ENCODE data around the gene TMEM18. TPM values are rescaled to one million over a fixed set of nuclear protein-coding genes. Genes with fewer than 3 reads are reported as not detected.
A peak's percentile ranks its signal among the peaks of the same experiment; 100 is the strongest.

Gene TMEM18
- total RNA-seq, 1 donor from 2014 or later, result 17.4 TPM

GRCh38 chr2:650343-651310 lies 26.6 kb downstream of the TMEM18 start:
- peak; percentile 76 for DNase-seq

DNA sequence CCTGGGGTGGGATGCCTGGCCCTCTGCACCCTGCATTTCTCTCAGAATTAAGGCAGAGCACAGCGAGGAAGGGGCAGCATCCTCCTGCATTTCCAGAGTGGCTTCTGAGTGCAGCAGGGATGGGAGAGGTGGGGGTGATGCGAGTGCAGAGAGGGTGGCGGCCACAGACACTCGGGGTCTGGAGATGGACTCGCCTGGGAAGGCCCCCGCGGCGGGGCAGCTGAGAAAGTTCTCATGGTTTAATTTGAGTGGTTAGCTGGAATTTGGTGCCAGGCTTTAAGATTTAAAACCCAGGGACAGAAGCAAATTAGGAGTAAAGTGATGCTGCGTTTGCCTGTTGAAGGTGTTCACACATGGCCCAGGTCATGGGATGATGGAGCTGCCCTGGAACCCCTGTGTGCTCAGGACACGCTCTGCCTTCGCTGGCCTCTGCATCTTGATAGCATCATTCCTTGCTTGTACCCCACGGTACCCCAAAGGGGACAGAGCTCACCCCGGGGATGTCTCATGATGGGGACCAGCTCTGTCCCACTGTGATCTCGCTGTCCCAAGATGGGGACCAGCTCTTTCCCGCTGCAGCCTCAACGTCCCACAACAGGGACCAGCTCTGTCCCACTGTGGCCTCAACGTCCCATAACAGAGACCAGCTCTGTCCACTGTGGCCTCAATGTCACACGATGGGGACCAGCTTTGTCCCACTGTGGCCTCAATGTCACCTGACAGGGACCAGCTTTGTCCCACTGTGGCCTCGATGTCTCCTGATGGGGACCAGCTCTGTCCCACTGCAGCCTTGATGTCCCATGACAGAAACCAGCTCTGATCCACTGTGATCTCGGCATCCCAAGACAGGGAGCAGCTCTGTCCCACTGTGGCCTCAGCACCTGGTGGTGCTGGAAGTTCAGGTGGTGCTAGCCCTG lies 27.5 kb downstream of the TMEM18 start:
- no peak for DNase-seq

DNA sequence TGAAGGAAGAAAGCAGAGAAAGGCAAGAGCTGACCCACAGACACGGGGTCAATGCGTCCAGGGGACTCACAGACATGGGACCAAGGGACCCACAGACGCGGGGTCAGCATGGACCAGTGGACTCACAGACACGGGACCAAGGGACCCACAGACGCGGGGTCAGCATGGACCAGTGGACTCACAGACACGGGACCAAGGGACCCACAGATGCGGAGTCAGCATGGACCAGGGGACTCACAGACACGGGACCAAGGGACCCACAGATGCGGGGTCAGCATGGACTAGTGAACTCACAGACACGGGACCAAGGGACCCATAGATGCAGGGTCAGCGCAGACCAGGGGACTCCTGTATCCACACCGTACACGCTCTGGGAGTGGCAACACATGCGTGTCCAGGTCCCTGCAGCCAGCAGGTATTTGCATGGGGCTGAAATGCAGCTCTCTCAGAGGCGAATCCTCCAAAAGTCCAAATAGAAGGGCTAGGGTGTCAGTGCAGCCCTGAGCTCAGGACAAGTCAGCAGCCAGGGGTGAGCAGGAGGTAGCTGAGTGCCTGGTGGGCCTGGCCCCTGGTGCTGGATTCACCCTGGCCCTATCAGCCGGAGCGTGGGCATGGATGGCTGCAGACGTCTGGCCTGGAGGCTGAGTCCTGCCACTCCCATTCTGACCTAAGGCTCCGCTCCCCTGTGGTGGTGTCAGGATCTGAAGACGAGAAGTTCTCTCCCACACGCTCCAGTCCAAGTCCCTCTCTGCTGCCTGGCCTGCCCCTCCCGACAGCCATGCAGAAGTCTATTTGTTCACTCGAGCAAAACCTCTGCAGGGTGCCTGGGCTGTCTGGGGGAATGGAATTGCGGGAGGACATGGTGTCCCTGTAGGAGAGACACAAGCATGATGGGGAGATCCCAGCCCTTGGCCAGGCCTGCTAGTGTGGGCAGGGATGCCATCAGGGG lies 28.5 kb downstream of the TMEM18 start:
- DNase-seq, result no peak

- DNase-seq, result no peak
Measured at GRCh38 chr2:647691-648231, 29.4 kb downstream of the TMEM18 start.

DNA sequence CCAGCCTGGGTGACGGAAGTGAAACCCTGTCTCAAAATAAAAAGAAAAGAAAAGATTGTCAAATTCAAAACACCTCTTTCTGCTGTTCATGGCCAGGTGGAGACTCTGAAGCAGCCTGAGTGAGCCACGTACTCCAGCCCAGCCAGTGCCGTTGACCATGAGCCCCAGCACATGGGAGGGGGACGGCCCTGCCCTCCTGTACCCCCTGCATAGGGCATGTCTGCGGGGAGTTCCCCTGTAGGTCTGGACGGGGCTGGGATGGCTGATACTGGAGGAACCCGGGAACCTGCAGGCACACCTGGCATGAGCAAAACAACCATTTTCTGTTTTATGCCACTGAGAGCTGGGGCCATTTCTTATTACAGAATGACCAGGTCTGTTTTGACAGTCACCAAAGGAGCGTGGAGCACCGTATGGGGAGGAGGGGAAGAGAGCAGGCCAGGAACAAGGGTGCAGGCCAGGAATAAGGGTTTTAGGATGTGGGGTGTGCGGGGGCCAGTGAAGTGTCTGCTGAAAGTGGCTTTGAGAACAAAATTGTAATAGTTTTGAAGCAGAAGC lies 30.1 kb downstream of the TMEM18 start:
- DNase-seq, result no peak

GRCh38 chr2:644871-645270 lies 32.3 kb downstream of the TMEM18 start:
- no peak for DNase-seq

GRCh38 chr2:643761-644160 lies 33.4 kb downstream of the TMEM18 start:
- no peak for DNase-seq

DNA sequence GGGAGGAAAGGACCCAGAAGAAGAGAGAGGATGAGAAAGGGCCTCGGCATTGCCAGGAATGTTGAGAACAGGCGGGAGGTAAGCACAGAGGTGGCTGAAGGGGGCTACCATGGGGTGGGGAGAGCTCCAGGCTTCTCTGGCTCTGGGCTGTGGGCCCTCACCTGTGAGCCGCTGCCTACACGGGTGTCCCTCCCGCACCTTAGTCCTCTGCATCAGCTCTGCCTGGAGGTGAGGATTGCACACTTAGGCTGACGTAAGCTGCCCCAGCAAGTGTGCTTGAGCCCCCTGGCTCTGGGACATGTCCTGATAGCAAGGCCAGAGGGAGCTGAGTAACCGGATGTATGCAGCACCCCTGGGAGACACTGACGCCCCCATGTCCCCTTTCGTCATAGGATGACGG lies 33.9 kb downstream of the TMEM18 start:
- no peak for DNase-seq

GRCh38 chr2:641872-642815 lies 35.1 kb downstream of the TMEM18 start:
- DNase-seq, result no peak

DNA sequence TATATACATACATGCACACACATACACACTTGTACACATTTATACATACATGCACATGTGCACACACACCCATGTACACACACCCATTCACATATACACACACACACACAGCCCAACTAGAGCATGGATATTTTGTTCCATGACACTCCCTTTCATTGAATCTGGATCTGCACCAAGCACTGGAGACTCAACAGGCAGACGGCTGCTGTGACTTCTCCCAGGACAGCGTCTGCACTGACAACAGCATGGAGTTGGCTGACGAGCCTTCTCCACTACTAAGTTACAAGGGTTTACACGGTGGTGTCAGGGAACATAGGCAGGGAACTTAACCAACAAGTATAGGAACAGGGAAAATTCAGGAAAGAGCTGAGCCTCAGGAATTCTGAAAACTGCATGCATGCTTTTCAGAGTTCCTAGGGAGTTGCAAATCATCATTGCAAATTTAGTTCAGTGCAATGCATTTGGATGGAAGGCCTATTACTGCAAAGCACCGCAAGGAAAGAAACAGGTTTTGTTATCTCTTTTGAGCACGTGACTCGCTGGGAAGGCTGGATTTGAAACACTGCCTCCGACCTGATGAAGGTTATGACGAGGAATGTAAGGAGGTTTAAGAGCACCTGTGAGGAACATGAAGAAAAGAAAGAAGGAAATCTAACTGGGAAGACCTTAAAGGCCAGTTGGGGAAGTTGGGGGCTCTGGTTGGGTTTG lies 35.9 kb downstream of the TMEM18 start:
- no peak for DNase-seq

DNA sequence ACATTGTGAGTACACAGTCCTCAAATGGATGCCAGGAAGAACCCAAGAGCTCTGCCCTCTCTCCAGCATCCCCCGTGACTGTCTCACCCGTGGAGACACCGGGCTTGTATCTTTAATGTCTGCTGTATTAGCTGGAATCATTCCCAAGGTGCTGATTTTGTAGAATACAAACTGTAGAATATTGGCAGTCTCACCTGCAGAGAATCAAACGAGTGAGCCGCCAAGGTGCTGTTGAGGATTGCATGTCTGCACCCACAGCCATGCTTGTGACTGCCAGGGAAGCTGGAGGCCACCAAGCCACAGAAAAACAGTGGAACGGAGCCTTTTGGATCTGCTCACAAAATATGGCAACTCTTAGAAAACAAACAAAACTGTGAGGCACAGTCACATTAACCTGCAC lies 37.5 kb downstream of the TMEM18 start:
- no peak for DNase-seq

DNA sequence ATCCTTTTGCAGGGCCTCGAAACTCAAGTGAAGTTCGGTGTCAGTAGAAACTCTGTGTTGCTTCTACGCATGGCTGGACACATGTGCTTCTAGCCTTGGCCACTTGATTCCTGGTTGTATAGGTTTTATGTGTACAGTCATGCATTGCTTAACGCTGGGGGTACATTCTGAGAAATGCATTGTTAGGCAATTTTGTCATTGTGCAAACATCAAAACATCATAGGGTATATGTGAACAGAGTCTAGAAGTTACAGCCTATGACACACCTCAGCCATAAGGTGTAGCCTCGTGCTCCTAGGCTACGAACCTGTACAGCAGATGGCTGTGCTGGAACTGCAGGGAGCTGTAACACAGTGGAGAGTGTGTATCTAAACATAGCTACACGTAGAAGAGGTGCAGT lies 39.4 kb downstream of the TMEM18 start:
- no peak for DNase-seq

DNA sequence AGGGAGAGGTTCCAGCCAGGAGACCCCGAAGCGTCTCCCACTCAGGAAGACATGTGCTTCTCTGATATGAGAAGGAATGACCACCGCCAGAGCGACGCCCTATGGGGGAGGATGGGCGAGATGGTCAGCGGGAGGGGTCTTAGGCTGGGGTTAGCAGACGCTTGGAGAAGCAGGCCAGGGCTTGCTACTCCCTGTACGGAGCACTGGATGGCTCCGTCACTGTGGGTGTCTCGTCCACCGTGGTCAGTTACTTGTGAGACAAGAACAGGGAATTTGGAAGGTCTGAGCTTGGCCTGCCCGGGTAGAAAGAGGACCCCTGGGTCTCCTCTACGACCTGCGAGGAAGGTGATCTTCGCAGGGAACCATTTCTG lies 39.8 kb downstream of the TMEM18 start:
- DNase-seq, result no peak

- peak; percentile 66 for DNase-seq
Measured at GRCh38 chr2:636641-637405, 40.4 kb downstream of the TMEM18 start.

- no peak for DNase-seq
Measured at GRCh38 chr2:635687-636621, 41.3 kb downstream of the TMEM18 start.

DNA sequence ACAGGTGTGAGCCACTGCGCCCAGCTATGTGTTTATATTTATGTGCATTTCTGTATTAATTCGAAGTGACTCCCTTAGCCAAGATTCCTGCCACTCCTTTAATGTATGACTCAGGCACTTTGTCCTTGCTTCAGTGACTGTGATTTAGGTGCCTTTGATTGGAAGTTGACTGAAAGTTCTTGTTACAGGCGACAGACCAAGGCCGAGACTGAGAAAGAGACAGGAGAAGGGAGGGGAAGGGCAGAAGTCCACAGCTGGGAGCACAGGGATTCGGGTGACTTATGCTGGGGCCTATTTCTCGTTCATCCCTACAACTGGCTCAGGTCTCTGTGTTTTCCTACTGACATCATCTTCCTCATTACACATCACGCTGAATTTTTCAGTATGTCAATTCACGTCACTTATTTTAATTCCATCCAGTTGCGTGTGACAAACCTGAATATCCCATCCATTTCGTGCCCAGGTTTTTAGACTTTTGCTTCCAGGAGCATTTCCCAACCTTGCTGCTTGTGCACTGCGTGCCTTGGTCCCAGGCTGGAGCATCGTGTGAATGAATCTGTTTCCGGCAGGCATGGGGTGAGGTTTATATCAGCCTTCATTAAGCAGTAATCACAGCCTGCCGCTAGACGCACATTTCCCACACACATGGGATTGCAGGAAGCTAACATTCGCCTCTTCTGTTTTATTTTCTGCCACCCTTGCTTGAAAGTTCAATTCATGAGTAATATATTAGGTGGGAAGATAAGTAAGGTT lies 42.4 kb downstream of the TMEM18 start:
- DNase-seq, result no peak

DNA sequence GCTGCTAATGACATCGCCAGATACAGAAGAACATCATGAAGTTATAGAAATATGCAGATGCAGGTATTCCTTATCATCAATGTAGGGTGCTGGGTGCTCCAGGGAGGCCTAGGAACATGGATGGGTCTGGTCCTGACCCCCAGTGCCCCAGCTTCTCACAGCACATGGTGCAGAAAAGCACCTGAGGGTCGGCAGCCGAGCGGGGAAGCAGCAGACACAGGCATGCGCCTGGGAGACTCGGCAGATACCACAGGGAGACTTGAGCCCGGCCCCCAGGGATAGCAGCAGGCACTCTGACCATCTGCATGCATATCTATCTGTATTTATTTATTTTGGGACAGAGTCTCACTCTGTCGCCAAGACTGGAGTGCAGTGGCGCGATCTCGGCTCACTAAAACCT lies 43.2 kb downstream of the TMEM18 start:
- DNase-seq, result no peak

All from skin of body (tissue), 2 donors.